ENCODE data around the gene NAP1L4.
A peak's percentile ranks its signal among the peaks of the same experiment; 100 is the strongest.

Gene NAP1L4

GRCh38 chr11:2904153-2905052, 87.7 kb downstream of the NAP1L4 start:
- DNase-seq (ENCODE audit: low spot score) = no peak

- no peak for DNase-seq (ENCODE audit: low spot score)
Observed at GRCh38 chr11:2903672-2904011, 88.5 kb downstream of the NAP1L4 start.

GRCh38 chr11:2902784-2903671, 89.1 kb downstream of the NAP1L4 start:
- DNase-seq (ENCODE audit: low spot score) = no peak

GRCh38 chr11:2901854-2902783, 90.0 kb downstream of the NAP1L4 start:
- DNase-seq (ENCODE audit: low spot score) = peak; percentile 78

GRCh38 chr11:2901196-2901796, 90.8 kb downstream of the NAP1L4 start:
- no peak for DNase-seq (ENCODE audit: low spot score)

- peak; percentile 44 for DNase-seq (ENCODE audit: low spot score)
Observed at GRCh38 chr11:2899080-2899783, 92.9 kb downstream of the NAP1L4 start.

- DNase-seq (ENCODE audit: low spot score) = no peak
Observed at GRCh38 chr11:2898366-2899079, 93.6 kb downstream of the NAP1L4 start.

- DNase-seq (ENCODE audit: low spot score) = no peak
Observed at GRCh38 chr11:2897048-2897447, 95.1 kb downstream of the NAP1L4 start.

- no peak for DNase-seq (ENCODE audit: low spot score)
Observed at GRCh38 chr11:2896047-2896446, 96.1 kb downstream of the NAP1L4 start.
